Measurements from ENCODE around the gene RASSF5.

Gene RASSF5

DNA sequence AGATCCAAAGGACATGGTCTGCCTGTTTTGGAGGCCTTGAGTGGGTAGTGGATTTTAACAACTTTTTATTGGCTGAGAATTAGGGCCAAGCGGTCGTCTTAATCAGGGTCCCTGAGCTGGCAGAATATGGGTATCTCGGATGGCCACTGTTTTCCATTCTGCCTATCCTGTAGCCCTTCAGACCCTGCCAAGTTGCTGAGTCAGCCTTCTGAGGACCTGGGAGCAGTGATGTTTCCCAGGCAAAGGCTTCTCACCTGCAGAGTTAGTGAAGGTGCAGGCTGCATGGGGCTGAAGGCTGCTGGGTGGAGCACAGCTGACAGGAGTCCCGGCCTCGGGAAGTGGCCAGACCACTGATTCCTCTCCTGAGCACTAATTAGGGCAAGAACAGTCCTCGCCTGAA is 11.4 kb downstream of the RASSF5 start:
- no peak for FAIRE-seq

DNA sequence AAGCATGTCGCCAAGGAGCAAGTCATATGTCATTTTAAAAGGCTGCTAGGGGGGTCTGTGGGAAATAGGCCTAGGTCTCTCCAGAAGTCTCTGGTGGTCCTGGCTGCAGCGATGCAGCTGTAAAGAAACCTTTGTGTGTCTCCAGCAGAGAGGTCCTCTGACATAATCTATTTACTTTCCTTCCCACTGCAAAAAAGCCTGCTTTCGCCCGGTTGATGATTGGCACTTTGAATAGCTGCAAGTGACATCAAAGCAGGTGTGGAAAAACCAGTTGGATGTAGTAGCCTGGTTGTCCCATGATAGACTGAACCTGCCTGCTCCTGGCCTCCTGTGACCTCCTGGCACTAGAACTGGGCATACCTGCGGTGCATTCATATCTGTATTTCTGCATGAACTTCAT is 13.8 kb downstream of the RASSF5 start:
- FAIRE-seq, result no peak

DNA sequence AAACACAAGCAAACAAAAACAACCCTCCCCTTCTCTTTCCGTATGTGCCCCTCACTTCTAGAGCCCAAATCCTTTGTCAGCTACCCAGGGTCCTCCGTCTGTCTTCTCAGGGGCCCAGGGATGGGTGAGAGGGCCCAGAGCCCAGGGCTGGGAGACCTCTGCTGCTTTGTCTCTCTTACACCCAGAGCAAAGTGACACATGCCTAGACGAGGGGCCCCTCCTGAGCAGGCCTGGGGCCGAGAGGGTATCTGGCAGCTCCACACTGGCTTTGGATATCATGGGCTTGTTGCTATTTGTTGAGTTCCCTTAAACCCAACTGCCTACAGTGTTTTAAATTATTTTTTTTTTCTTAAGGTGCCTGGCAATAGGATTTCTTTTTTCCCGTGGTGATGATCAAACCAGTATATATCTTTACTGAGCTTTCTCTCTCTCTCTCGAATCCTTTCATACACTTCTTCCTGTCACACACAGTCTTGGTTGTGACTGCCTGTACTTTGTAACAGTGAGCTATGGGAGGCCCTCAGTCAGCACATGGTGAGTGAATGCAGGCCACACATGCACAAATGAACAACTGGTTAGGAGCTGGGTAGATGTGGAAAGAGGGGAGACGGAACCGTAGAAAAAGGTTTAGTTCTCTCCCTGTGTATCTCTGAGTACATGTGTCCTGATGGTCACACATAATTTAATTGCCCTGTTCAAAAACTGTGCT is 14.5 kb downstream of the RASSF5 start:
- no peak for FAIRE-seq

DNA sequence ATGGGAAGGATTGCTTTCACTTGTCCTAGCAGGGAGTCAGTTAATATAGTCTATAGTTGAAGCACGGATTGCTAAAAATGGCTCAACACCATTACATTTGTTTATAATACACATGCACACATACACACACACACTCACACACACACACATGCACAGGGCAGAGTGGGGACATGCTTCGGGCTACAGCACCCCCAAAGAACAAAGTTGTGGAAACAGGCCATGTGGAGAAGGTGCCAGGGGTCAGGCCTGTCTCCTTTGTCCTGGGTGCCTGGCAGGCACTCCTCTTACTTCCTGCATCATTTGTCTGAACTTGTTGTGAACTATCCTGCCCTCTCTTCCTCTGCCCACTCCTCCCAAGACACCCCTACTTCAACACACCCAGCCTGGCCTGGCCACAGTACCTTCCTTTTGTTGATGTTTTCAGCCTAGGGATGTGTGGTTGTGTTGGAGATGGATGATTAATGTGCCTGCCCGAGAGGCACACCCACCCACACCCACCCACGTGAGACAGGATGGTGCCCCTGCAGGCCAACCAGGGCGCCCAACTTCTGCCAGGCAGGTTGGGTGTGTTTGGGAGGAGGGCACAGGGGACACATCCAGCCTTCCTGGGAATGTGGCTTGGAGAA is 17.5 kb downstream of the RASSF5 start:
- no peak for FAIRE-seq

DNA sequence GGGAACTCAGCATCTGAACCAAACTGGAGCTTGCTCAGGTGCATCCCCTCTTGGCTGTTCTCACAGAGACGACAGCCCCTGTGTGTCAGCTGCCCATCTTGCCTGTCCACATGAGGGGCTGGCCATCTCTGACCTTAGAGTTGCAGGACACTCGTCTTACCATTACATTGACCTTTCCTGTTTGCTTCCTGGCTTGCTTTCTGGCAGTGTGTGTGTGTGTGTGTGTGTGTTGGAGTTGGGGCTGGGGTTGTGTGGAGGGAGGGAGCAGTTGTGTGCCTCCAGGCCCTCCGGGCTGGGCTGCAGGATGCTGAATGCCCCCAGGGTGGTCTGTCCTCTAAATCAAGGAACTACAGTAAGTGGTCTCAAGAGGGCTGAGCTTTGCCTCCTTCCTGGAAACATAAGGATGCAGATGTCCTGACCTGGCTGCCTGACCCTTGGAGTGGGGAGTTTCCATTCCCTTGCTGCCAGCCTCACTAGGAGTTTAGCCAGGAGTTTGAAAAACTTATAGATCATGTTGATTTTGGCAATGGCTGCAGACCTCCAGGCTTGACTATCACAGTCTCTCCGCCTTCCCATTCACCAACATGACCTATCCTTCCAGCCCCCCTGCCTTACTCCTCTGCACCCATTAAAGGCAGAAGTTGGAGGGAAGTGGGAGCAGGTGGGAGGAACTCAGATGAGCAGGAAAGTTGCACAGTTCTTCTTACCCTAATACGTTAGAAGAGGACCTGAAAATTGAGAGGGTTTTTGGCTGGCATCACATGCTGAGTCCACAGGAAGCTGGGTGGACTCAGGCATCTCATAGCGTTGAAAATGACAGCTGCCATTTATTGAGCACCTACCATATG is 19.0 kb downstream of the RASSF5 start:
- FAIRE-seq, result no peak

DNA sequence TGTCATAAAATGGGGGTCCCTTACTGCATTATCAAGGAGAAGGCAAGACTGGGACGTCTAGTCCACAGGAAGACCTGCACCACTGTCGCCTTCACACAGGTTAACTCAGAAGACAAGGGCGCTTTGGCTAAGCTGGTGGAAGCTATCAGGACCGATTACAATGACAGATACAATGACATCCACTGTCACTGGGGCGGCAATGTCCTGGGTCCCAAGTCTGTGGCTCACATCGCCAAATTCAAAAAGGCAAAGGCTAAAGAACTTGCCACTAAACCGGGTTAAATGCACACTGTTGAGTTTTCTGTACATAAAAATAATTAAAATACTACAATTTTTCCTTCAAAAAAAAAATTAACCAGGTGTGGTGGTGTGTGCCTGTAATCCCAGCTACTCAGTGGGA is 22.1 kb downstream of the RASSF5 start:
- no peak for FAIRE-seq

DNA sequence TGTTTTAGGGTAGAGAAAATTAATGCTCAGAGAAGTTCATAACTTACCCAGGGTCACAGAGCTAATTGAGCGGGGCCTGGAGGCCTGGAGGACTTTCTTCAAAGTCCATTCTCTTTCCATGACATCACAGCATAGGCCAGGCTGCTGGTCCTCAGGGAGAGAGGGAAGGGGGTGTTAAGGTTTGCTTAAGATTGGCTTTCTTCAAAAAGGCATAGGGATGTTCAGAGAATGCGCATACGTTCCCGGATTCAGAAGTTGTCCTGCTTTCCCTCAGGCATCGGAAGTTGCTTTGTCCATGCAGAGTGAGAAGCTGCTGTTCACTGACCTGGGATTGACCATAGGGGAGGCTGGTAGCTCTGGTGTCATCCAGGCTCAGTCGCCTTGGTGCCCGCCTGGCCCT is 25.0 kb downstream of the RASSF5 start:
- no peak for FAIRE-seq

DNA sequence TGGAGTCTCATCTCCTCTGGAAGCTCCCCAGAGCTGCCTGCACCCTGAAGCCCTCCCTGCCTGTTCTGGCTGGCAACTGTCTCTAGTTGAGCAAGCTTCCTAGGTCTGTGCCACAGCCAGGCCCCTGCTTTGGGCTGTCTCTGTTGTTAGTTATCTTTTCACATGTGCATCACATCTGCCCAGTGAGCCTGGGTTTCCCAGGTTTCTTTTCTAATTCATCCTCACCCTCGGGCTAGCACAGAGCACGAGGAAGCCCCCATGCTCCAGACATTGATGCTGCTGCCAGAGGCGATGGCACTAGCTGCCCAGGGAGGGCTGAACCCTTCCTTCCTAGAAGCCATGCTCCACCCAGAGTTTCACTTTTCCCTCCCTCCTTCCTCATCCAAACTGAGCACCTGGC is 27.2 kb downstream of the RASSF5 start:
- FAIRE-seq, result no peak

DNA sequence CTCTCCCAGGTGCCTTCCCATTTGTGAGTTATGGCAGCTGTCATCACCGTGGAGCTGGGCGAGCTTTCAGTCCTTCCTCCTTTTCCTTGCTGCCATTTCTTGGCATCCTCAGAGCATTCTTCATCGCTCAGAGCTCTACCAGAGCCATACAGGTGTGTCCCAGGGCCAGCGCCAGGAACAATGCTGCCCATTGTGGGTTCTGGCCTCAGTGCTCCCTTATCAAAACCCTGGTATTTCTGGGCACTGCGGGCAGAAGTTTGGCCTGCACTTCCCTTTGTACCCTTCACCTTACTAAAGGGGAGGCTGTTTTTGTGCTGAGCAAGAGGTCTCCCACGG is 28.5 kb downstream of the RASSF5 start:
- no peak for FAIRE-seq

DNA sequence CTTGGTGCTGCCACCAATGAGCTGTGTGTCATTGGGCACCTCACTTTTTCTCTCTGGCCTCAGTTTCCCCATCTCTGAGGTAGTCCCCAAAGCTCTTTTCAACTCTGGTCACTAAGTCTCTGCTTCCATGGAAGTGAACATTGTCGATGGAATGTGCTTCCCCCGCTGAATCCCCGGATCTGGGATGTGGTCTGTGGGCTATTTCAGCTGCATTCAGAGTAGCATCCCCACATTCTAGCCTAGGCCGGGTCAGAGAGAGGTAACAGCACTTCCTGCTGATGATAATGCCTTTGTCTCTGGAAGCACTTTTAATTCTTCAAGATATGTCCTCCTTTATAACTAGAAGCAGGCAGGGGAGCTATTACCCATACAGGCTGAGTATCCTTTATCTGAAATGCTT is 29.8 kb downstream of the RASSF5 start:
- FAIRE-seq, result no peak

DNA sequence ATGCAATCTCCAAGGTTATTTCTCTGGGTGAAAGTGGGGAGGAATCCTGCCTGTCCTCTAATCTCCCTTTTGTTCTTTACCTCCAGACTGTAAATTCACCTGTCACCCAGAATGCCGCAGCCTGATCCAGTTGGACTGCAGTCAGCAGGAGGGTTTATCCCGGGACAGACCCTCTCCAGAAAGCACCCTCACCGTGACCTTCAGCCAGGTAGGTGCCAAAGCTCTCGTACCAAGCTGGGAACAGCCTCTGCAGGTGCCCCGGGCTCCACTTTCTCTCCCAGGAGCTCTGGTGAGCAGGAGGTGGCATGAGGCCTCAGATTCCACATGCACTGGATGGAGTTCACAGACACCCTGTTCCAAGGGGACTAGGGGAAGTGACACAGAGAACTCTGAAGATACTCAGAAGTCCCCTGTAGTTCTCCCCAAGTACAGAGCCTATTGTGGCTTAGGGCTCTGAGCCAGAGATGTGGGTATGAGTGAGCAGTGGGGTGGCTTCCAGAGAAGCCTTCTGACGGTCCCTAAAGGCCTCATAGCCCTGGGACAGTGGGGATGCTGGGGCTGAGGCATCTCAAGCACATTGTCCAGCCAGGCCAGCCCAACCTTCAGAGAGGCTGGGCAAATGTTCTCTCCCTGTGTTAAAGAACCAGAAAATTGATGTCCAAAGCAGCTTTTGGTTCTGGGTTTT is 30.9 kb downstream of the RASSF5 start:
- FAIRE-seq, result no peak

DNA sequence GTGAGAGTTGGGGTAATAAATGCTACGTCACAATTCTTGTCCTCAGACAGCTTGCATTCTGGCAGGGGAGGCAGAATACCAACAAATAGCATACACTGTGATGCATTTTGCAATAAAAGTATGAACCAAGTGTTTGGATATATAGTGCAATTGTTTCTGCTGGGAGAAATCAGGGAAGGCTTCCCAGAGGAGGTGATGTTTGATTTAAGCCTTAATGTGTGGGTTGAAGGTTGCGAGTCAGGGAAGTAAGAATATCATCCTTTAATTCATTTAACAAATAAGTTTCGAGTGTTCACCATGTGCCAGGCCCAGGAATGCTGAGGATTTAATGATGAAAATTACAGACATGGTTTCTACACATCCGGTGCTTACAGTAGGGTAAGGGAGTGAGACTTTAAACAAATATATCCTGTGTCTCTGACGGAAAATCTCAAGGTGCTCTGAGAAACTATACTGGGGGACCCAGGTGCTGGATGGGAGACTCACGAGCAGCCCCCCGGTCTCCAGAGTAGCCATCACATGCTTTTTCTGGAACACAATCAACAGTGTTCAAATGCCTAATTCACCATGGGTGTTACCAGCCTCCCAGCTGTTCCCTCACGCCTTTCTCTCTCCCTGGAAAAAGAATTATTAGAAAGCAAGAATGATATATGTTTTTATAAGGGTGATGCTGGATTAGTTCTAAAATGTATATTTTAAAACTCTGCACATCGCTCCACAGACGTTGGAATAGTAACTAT is 31.7 kb downstream of the RASSF5 start:
- no peak for FAIRE-seq

DNA sequence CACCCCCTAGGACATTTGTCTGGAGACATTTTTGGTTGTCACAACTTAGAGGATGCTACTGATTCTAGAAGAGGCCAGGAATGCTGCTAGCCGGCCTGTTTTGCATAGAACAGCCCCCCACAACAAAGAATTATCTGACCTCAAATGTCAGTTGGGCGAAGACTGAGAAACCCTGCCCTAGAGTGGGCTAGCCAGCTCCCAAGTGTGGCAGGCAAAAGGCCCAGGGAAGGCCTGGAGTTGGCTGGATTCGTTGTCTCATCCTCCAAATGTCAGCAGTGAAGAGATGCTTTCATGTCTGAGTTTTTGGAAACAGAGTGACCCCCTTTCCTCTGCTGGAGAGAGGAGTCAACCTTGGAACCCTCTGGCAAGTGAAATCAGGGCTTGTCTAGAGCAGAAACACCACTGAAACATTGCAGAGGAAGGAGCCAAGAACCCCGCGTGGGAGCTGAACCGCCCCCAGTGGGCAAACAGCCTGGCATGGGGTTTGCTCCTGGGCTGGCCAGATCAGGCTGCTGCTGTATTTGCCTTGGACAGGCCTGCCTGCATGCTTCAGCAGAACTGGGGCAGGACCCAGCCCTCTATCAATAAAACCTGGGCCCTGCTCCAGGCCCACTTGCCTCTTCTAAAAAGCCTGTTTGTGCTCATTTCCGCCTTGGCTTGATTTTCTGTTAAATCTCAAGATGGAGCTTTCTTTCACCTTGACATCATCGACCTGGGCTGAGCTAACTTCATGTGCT is 32.9 kb downstream of the RASSF5 start:
- FAIRE-seq, result no peak

DNA sequence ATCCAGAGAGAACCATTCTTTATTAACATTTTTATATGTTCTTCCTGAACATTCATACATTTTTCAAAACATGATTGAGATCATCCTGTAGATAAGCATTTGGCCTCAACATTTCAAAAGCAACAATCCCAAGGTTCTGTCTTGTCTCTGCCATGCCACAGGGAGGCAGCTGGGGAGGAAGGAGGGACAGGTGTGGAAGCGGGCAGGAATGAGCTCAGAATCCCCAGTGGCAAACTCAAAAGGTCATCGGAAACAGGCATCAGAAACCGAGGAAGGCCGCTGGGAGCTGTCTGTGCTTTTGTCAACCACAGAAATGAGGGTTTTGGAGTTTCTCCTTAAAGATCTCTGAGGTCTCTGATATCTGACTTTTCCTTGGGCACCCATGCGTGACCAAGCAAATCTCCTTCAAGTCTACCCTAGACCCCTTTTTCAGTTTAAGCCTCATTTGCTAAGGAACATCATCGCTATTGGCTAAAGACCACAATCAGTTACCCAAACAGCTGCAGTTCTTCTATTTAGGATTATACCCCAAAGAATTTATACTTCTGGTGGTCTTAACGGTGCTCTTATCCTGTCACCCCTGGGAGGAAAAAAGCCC is 34.0 kb downstream of the RASSF5 start:
- FAIRE-seq, result no peak

DNA sequence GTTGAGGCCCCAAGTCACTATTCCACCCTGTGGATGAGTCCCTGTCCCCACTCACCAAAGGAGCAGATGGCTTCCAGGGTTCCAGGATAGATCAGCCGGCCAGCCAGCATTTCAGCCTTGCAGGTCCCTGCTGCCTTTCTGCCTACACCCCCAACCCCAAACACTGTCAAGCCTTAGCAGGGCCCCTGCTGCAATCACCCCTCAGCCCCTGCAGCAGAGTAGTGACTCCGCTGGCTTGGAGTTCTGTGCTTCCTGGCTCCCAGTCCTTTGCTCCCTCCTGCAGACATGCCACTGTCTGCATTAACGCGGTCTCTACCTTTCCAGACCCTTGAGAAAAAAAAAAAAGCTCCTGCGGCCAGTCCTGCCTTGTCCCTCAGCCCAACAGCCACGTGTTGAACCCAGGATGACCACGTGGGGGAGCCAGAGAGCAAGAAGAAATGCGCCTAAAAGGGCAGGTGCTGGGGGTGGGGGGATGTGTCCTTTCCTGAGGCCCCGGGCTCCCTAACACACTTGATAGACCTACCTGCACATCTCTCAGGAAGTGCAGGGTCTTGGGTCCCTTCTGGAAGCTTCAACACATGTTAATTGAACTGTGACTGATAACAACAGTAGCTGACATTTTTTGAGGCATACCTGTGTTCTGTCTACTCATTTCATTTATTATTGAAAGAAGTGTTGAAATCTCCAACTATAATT is 37.4 kb downstream of the RASSF5 start:
- FAIRE-seq, result no peak

DNA sequence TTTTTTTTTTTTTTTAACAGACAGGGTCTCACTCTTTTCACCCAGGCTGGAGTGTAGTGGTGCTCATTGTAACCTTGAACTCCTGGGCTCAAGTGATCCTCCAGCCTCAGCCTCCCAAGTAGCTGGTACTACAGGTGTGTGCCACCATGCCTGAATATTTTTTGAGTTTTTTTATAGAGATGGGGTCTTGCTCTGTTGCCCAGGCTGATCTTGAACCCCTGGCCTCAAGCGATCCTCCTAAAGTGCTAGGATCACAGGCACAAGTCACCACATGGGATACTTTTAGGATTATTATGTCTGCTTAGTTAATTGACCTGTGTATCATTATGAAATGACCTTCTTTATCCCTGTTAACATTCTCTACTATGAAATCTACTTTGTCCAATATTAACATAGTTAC is 38.0 kb downstream of the RASSF5 start:
- no peak for FAIRE-seq

DNA sequence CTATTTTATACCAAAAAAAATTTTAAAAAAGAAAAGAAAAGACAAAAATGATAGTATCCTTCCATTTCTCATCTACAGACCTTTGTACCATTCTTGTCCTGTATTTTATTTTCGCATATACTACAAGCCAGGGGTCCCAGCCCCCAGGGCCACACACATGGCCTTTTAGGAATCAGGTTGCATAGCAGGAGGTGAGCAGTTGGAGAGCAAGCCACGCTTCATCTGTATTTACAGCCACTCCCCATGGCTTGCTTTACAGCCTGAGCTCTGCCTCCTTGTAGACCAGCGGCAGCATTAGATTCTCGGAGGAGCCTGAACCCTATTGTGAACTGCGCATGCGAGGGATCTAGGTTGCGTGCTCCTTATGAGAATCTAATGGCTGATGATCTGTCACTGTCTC is 39.8 kb downstream of the RASSF5 start:
- no peak for FAIRE-seq

DNA sequence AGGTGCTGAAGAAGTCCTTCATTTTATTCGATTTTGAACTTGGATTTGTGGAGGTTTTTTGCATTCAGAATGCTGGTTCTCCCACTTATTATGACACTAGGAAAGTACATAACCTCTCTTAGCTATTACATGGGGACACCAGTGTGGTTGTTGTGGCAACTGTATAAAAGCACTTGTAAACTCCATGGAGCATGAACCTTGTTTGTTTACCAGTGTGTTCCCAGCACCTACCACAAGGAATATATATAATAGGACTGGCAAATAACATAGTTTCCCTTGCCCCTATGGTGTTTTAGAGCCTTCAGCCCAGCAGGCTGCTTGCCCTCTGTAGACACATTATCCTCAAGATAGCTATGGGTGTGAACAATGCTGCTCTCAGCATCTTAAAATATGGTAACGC is 43.1 kb downstream of the RASSF5 start:
- FAIRE-seq, result no peak

DNA sequence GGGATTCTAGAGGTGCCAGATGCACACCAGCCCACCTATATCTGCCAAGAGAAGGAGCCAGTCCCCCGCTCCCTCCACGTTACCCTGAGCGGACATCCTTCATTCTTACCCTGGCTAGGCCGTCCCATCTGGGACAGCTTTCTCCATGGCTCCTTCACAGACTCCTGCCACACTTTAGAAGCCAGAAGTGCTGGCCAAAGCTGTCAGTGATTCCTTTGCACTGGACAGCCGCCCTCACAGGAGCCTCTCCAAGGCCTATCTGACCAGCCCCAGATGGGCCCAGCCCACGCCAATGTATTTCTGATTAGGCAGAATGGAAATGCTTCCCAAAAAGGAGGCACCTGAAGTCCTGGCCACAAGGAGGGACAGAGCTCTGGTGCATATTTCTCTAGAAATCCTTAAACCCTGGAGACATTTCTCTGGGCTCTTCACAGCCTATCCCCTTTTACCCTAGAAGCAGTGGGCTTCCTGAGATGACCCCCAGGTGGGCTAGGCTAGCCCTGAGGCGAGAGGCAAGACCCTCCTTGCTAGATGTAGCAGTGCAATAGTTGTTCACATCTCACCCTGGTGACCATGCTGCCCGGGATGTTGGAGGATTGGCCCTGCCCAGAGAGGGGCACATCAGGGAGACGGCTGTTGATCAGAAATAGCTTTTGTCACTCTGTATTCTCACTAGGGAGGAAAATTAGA is 44.1 kb downstream of the RASSF5 start:
- FAIRE-seq, result no peak

DNA sequence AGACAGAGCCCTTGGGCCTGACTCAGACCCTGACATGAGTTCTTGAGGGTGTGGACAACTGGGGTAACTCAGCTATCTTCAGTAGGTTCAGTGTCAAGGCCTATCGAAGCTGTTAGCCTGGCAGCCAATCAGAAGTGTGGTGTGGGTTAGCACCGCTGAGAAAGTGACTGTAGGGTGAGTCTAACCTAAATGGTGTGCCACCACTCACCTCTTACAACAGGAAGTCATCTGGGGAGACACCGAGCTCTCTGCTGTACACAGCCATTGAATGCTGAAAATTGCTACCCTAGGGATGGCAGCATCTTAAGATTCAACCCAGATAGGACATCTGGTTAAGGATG is 44.6 kb downstream of the RASSF5 start:
- no peak for FAIRE-seq

DNA sequence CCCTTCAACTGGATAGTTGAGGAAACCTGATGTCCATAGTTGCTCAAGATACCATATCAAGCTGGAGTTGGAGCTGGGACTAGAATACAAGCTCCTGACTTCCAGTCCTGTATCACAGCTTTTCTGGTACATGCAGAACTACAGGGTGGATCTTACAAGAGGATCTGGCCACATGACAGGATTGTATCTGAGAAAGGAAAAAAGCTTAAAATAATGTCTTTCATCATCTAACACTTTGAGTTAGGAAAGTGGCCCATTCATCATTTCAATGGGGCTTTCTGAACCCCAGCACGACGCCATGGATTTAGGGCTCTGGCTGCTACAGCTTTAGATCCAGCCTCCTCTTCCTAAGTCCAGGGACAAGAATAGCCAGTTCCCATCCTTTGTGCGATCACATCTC is 46.9 kb downstream of the RASSF5 start:
- FAIRE-seq, result no peak
